GM18951 (cell line): Measurements from ENCODE around the gene EXPH5.

Experiments
- POLR2A ChIP-seq: IDR thresholded peaks from 4 replicates; pipeline ENCODE4 v1.6.1; 2011; ENCODE audit warnings: mild to moderate bottlenecking; ENCODE audit not compliant: insufficient read length, insufficient read depth; ENCODE audit errors: extremely low read depth
- in situ Hi-C: fragments of 300-500 bp; cut with MboI; formaldehyde crosslinking; loops from one replicate; pipeline ENCODE4 v1.12.0; 2022; ENCODE audit warnings: low sequenced_read_pairs, mixed read lengths, inconsistent platforms; ENCODE audit not compliant: unreplicated experiment

EXPH5 gene

GRCh38 chr11:108593214-108593922, at the start of gene EXPH5:
TSS of gene EXPH5 (minus strand) at chr11:108593768. CDS start at chr11:108593536, 232 bp downstream.
- in situ Hi-C loops: no loop called here
- no peak for TF ChIP-seq POLR2A

- in situ Hi-C loops: loop anchor here (25.0 kb wide), 1 partner anchor 229 kb away; no protein-coding TSS in a partner anchor
Observed at GRCh38 chr11:108641752-108642151, 48.2 kb upstream of the EXPH5 start.

GRCh38 chr11:108639146-108639545, 45.6 kb upstream of the EXPH5 start:
- TF ChIP-seq POLR2A: no peak

DNA sequence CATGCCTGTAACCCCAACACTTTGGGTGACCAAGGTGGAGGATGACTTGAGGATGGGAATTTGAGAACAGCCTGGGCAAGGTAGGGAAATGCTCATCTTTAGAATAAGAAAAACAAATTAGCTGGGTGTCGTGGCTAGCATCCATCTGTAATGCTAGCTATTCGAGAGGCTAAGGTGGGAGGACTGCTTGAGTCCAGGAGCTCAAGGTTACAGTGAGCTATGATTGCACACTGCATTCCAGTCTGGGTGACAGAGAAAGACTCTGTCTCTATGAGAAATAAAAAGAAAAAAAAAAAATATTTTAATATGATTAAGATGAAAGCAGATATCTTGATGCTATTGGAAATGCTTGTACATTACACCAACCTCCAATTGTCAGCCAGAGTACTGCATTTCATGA, 42.7 kb upstream of the EXPH5 start:
- no peak for TF ChIP-seq POLR2A
- in situ Hi-C loops: loop anchor here (25.0 kb wide), 1 partner anchor 224 kb away; no protein-coding TSS in a partner anchor

More at GRCh38 chr11:108639146-108639545, 45.6 kb upstream of the EXPH5 start:
- in situ Hi-C loops: loop anchor here (25.0 kb wide), 1 partner anchor 227 kb away; no protein-coding TSS in a partner anchor

GRCh38 chr11:108635106-108635505, 41.5 kb upstream of the EXPH5 start:
- no peak for TF ChIP-seq POLR2A
- in situ Hi-C loops: loop anchor here (25.0 kb wide), 1 partner anchor 223 kb away; no protein-coding TSS in a partner anchor

- in situ Hi-C loops: loop anchor here (25.0 kb wide), 1 partner anchor 220 kb away; no protein-coding TSS in a partner anchor
- no peak for TF ChIP-seq POLR2A
Observed at GRCh38 chr11:108632041-108632704, 38.6 kb upstream of the EXPH5 start.

GRCh38 chr11:108629274-108629673, 35.7 kb upstream of the EXPH5 start:
- in situ Hi-C loops: loop anchor here (25.0 kb wide), 1 partner anchor 217 kb away; no protein-coding TSS in a partner anchor
- no peak for TF ChIP-seq POLR2A

GRCh38 chr11:108628812-108629211, 35.2 kb upstream of the EXPH5 start:
- in situ Hi-C loops: loop anchor here (25.0 kb wide), 1 partner anchor 217 kb away; no protein-coding TSS in a partner anchor
- TF ChIP-seq POLR2A: no peak

DNA sequence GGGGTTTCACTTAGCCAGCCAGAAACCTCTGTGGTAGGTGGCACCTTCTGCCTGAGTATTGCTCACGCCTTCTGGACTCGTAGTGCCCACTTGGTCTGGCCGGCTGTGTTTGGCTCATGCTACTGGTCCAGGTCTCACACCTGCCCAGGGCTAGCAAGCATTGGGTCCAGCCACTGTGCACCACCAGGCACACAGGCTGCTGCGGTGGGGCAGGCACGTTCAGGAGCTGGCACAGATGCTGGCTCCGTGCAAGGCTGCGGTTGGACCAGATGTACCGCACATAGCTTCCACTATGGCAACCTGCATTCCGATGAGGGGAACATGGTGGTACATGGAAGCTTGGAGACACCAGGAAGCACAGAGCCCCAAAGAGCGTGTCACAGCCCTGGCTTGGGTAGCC, 34.8 kb upstream of the EXPH5 start:
- in situ Hi-C loops: loop anchor here (25.0 kb wide), 1 partner anchor 216 kb away; no protein-coding TSS in a partner anchor
- TF ChIP-seq POLR2A: no peak

DNA sequence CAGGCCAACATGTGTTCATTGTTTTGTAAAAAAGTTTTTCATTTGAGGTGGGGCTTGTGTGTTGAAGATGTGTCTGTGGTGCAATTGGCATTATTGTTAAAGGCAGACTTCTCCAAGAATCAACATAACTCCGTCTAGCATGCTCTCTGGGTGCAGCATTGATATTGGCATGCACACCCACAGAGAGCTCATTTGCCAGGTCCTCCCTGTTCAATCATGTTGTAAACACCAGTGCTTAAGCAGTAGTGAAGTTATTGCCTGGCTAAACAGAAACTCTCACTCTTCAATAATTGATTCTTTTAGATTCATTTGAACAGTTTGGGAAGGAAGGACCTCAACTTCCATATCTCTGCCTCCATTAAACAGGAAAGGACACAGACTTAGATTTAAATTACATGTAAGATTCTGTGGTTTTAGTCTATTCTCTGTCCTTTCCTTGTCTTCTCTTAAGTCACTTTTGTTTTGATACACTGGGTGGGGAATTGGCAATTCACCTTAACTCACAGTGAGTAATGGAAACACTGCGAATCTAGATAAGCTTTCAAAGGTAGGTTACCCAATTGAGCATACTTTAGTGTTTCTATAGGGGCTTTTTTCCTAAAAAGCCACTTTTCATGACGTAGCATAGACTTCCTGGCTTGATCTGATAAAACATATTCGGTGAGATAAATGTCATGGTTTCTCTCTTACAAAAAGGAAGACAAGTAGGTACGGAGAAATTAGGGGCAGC, 30.8 kb upstream of the EXPH5 start:
- no peak for TF ChIP-seq POLR2A
- in situ Hi-C loops: no loop called here

DNA sequence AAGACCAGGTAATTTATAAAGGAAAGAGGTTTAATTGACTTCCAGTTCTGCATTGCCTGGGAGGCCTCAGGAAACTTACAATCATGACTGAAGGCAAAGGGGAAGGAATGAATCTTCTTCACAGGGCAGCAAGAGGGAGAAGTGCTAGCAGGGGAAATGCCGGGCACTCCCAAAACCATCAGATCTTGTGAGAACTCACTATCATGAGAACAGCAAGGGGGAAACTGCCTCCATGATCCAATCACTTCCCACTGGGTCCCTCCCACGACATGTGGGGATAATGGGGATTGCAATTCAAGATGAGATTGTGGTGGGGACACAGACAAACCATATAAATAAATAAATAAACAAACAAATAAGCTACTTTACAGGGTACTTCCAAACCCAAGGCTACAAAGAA, 28.8 kb upstream of the EXPH5 start:
- no peak for TF ChIP-seq POLR2A

GRCh38 chr11:108620958-108621772, 27.6 kb upstream of the EXPH5 start:
- no peak for TF ChIP-seq POLR2A
- in situ Hi-C loops: no loop called here

More for the DNA sequence above, 28.8 kb upstream of the EXPH5 start:
- in situ Hi-C loops: no loop called here
